HG02588 (cell line): Measurements from ENCODE around the gene TET2.

Experiments
- ATAC-seq: cut with Tn5 transposase; IDR thresholded peaks from one replicate; pipeline ENCODE4 v1.9.1; 2021; ENCODE audit warnings: mild to moderate bottlenecking, moderate library complexity; ENCODE audit not compliant: unreplicated experiment

Gene TET2

DNA sequence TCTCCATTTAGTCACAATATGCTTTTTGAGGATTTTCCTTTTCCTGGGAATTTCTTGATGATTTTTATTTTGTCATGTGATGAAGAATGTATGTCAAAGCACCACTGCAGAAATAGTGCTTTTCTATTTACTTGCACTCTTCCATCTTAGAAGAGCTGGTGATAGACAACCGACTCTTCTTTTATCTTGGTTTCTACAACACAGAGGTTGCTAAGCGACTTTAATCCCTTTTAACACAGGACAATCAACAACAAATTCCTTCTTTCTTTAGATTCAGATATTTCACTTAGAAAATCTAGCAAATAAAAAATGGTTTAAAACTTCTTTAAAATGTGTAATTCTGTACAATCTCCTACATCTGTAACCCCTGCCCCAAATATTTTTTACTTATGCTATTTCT lies 34.6 kb downstream of the TET2 start:
- ATAC-seq, result no peak

DNA sequence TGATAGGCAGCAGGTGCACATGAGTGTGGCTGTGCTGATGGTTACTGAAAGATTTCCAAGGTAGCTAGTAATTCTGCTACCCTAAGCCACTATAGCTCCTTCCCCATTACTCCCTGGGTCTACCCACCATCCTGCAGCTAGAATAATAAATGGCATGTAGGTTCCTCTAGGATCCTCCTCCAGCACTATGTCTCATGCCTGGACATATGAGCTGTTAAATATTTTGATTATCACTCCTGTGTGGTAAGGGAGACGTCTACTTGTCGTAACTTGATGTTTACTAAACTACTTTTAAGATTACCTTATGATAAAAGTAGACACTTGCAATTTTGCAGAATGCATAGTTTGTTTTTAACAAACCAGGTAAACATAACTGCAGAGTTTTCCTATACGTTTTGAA lies 35.5 kb downstream of the TET2 start:
- ATAC-seq, result no peak

DNA sequence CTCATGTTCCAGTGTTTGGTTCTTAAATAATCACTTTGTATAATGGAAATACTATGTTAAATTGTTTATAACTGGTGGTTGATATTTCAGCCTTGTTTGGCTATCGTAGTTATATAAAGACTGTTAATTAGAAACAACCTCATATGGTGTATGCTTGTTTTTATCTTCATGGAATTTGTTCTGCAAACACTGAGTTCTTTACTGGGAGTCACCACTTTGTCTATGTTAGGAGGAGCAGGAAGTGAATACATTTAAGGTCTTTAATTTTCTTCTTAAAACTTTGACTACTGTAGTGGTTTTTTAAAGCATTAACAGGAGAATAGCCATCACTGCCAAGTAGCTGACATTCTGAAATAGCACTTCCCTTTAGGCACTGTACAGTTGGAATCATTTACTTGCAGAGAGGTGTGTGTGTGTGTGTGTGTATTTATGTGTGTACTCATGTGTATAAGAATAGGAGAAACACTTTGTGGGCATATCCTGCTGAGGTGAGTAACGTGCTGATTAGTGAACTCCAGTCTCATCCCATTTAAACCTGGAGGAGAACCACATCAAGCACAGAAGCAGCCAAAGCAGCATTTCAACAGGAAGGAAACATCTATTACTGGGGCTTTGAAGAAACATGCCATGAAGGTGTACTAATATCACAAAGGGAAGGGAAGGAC lies 37.8 kb downstream of the TET2 start:
- ATAC-seq, result no peak

DNA sequence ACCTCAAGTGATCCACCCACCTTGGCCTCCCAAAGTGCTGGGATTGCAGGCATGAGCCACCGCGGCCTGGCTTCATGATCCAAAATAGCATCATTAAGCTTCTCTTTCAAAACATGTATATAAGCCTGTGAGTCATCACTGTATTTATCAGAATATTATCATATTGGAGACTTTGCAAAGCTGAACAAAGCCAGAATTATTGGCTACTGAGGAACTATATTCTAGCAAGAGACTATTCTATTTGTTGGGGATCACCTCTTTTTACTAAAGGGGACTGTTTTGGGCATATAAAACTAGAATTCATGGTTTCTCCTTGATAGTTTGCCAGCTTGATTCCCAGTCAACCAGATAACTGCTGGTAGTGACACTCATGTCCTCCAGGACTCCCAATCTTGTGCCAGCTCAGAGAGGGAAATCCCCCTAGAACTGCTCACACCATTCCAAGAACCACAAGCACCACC lies 40.1 kb downstream of the TET2 start:
- ATAC-seq, result no peak

DNA sequence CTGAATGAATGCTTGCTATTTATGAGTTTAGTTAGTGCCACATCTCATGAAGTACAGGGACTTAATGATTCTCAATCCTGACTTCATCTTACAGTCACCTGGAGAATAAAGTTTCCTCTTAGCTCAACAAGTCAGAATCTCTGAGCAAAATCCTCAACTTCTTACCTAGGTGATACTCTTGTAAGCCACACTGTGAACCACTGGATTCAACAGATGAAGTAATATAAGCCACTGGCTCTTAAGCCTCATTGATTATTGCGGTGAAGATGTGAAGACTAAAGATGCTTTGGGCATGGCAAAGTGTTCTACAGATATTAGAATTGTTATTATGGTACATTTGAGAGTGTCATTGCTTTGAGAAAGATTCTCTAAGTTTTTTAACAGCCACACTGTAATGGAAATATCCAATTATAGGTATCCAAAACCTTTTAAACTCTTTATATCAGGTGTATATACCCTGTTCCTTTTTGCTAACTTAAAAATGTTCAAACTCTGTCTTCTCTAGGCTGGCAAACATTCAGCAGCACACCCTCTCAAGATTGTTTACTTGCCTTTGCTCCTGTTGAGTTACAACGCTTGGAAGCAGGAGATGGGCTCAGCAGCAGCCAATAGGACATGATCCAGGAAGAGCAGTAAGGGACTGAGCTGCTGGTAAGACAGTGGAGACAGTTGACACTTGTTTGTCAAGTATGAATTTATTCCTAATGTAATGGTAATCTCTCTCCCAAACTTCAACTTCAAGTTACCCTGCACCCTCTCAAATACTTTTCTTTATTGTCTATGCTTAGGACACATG lies 43.4 kb downstream of the TET2 start:
- no peak for ATAC-seq

DNA sequence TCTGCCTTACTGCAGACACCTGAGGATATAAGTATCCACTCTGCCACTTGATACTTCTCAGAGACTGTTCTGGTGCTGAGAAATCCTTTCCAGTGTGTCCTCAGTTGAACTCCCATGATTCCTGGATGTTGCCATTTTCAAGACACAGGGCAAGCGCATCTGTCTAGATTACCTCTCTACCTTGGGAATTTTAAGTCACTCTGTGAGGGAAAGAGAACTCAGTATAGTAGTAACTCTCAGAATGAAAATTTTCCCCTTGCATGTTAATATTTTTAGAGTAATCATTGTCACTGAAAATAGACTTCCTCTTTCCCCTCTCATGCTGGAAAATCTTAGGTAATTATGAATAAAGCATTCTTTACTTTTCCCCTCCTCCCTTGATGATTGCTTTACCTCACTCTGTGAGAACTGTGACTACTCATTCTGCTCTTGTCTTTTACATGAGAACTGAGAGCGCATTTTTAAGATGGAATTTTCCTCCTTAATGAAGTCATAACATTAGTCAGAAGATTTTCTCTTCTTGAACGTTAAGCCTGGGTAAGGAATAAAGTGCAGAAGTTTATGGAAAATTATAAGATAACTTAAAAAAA lies 45.0 kb downstream of the TET2 start:
- peak; percentile 52 for ATAC-seq

DNA sequence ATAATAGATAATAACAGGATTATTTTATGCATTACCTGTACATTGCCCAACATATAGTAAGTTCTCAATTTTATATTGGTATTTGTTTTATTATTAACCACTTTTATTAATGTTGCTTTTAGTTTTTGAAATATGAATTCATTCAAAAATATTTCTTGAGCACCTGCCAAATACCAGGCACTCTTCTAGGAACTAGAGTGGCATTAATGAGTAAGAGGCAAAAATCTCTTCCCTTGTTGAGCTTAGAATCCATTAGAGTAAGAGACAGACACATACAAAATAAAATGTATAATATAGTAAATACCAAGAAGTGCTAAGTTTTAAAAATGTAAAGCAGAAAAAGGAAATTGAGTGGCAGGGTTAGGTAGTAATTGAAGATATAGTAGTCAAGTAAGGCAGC lies 45.8 kb downstream of the TET2 start:
- no peak for ATAC-seq

DNA sequence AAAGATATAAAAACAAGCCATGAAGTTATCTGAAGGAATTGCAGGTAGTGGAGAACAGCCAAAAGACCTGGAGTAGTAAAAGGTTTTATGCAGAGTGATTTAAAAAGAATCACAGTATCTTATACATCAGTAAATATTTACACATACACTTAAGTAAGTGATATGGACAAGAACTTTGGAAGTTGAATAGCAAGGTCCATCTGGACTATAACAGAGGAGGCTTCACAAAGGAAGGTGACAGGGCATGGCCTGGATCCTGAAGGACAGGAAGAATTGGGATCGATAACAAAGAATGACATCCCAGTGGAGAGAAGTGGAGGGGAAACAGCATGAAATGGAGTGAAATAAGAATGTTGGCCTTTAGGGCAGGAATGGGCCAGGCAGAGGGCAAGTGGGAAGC lies 46.2 kb downstream of the TET2 start:
- ATAC-seq, result no peak

DNA sequence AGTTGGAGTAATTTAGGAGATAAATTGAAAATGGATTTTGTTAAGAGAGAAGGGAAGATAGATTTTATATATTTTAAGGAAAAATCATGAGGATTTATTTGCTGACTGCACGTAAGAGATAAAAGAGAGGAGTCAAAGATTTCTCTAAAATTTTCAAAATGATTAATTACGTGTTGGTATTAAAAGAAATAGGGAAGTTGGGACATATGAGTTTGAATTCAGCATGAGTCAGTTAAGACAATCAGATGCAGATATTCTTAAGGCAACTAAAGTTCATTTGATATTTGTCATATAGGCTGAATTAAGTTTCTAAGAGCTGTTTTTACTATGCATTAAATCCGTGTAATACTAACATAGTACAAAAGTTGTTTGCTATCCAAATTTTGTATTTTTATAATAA lies 46.9 kb downstream of the TET2 start:
- no peak for ATAC-seq

DNA sequence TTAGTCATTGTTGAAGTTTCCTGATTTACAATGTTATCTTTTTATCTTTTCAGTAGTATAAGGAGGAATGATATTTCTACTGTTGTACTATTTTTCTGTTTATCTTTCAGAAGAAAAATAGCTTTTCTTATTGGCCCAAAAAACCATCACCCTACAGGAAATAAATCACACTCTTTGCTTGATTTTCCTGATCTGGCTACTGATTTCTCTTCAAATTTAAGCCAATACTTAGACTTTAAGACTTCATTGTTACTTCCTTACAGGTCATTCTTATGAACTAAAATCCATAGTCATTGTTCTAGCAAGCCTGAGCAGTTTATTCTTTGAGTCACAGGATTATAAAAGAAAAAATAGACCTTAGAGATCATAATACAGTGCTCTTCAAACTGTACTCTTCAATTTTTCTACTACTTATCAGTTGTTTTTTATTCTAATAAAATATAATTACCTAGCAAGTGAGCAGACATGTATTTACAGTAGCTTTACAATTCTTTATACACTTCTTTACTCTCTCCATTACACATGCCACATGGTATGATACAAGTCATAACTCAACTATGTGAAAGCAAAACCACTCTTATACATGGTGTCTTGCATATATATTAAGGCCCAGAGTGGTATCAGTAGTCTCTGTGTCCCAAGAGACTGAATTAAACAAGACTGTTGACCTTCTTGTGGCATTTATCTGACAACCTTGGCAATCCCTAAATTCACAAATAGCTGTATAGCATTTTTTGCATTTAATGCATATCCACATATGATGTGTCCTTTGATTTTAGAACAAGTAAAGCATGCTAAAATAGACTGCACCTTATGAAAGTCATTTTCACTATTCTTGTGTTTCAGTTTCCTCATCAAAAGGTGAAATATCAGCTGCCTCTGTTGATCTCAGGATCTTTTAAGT lies 47.9 kb downstream of the TET2 start:
- ATAC-seq, result peak; percentile 89

DNA sequence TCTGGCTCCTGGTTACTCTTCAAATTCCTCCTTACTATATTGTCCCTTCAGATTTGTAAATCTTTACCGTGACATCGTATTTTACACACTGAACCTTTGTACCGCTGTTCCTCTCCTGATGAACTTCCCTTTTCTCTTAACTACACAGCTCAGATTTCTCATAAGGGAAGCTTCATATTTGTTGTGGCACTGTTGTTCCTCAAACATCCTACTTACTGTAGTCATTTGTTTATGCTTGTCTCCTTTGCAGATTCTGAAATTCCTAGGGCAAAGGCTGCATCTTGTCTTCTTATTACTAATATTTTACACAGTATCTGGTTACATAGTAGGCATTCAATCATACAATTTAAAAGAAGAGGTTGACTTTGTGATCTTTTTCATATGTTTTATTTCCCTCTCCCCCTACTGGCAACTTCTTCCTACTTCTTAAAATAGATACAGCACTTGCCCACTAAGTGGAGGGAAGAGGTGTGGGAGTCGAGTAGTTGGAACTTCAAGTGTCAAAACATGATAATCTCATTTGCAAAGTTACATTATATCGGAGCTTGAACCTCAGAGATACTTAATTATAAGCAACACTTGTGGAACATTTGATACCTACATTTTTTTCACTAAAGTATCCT lies 50.0 kb downstream of the TET2 start:
- ATAC-seq, result no peak

DNA sequence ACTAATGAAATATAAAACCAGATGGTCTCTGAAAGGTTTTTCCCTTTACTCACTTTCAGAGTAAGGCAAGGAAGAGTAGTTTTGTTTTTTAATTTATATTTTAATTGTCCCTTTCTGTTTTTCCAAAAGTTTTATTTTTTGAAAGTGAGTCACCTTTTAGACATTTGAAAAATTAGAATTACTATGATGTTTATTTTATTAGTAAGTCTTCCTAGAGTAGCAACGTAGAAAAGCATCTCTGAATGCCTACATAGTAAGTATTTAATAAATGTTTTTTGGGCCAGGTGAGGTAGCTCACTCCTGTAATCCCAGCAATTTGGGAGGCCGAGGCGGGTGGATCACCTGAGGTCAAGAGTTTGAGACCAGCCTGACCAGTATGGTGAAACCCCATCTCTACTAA lies 51.1 kb downstream of the TET2 start:
- ATAC-seq, result no peak

DNA sequence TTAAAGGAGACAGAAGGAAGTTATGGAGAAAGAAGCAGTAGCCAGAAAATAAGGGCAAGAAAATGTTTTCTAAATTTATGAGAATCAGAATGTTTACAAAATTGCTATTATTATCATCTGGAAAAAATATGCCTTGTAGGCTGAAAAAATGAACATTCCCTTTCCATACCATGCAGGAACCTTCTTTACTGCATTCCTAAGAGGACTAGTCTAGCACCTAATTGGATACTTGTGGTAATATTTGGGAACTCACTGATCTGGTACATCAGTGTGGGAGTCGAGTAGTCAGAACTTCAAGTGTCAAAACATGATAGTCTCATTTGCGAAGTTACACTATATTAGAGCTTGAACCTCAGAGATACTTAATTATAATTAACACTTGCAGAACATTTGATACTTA lies 51.9 kb downstream of the TET2 start:
- ATAC-seq, result no peak

DNA sequence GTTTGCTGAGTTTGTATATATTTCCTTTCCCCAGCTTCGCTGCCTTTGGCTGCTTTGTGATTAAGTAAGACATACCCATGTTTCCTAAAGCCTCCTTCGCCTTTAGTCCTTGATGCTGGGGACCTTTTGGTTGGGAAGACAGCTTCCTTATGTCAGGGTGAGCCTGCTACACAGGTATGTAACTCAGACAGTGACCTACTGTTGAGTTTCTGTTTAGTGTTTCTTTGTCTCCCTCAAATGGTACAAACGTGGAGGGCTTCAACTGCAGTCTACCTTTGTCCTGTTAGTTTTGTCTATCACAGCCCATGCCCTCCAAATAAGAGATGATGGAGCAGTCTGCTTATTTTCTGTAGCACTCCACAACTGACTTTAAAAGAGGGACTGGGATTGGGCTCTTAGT lies 59.5 kb downstream of the TET2 start:
- no peak for ATAC-seq

DNA sequence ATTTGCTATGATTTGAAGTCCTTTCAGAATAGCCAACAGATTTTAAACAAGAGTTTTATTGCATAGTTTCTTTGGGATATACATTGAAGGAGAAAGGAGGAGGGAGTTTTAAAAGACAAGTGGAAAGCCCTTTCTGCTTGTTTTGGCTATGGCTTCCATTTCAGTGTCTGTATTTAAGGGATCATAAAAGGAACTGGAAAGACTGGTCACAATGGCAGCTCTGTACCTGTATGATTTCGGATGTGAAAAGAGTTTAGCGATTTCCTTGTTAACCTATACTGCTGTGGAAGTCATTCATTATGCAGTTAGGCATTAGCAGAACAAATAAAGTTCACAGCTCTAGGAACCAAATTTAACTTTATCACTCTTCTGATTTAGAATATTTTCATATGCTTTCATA lies 60.7 kb downstream of the TET2 start:
- ATAC-seq, result no peak

DNA sequence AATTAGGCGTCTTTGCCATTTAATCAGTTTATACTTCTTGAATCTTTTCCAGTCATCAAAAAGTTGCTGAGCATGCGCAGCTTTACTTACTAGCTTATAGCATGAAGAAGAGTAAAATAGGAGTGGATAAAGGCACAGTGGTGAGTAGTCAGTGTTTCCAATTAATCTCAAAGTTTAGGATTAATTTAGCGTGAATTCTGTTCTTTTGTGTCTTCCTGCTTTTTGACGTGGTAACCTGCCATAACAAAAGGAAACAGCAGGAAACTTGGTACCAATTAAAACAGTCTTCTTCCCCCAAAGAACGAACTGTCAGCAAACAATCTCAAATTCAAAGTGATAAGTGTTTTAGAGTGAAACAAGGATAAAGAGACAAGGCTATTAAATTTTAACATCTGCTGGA lies 61.9 kb downstream of the TET2 start:
- no peak for ATAC-seq

DNA sequence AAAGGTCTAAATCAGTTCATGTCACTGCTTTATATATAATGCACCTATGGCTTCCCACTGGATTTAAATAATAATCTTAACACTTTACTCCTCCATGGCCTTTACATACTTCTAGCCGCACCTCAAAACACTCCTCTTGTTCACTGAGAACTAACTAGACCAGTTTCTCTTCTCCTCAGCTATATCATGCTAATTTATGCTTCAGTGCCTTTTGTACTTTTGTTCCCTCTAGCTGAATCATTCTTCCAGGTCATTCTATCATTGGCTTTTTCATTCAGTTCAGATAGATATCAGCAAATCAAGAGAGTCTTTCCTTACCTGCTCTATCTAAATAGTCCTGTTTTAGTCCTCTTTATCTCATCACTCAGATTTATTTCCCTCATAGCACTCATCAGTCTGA lies 64.2 kb downstream of the TET2 start:
- no peak for ATAC-seq

DNA sequence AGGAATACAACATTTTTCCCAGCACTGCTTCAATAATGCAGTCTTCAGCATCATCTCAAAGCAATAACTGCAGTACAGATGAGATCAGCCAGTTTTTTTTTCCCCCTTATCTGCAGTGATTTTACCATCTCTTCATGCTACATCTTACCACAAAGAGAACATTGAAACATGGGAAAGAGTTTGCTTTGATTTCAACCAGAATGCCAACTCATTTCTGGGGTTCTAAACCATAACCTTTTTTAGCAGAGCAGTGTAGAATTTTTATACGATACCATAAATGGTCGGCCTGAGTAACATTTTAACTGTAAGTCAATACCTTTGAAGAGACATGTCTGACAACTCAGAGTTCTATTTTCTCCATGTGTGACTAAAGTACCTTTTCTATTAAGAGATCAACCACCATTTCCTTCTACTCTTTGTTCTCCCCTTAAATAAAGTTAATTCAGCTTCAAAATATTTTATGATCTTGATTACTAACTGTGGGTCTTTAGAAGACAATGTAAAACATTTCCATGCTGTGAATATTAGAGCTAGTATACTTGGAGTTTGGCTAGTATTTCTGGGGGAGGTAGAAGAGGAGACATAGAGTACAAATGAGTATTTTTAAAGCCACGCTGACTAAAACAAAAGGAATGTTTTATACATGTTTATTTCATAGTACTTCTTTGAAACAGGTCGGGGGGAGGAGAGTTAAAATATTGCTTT lies 69.1 kb downstream of the TET2 start:
- ATAC-seq, result no peak

DNA sequence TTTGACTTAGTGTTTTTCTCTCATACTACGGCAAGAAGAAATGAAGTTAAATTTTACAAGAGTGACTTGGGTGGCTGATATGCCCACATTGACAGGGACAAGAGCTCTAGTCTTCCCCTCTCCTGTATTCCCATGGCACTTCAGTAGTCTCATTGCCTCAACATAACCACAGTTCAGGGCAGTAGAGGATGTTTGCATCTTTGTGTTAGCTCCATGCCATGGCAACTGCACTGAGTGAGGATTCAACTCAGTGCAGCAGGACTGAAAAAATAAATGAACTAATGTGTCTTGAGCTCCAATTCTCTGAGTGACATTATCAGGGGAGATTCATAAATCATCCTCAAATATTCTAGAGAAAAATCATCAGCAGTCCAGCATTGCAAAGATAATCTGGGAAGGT lies 78.8 kb downstream of the TET2 start:
- no peak for ATAC-seq

DNA sequence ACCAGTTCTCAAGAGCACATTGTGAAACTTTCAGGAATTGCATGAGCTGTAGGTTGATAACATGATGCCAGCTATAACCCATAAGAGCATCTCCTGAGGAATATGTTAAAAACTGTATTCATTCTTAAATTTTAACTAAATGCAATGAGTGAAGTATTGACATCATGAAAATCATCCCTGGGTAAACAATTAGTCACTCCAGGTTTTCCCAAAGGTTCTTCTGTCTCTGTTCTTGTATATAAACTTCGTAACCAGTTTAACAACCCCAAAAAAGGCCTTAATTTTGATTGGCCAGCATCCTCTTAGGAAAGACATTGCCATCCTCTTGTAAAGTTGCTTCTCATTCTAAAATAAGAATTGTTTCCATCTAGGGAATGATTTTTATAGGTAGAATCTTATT lies 80.4 kb downstream of the TET2 start:
- no peak for ATAC-seq
